GM18502 (cell line): Measurements from ENCODE around the gene POMGNT1.
A peak's percentile ranks its signal among the peaks of the same experiment; 100 is the strongest.
"Not testable (repeated sequence)": the region's sequence is repeated elsewhere in the genome, so short reads cannot be mapped to it uniquely, and the experiment has no call there.

Experiments used
- ATAC-seq: cut with Tn5 transposase; IDR thresholded peaks from one replicate; pipeline ENCODE4 v1.9.1; 2021; ENCODE audit warnings: mild to moderate bottlenecking; ENCODE audit not compliant: unreplicated experiment, poor library complexity

POMGNT1 gene

GRCh38 chr1:46197964-46198811, at the start of gene POMGNT1:
POMGNT1 (minus strand) TSS chr1:46198434; CDS start chr1:46197821, 613 bp downstream.
- peak; percentile 89 for ATAC-seq

DNA sequence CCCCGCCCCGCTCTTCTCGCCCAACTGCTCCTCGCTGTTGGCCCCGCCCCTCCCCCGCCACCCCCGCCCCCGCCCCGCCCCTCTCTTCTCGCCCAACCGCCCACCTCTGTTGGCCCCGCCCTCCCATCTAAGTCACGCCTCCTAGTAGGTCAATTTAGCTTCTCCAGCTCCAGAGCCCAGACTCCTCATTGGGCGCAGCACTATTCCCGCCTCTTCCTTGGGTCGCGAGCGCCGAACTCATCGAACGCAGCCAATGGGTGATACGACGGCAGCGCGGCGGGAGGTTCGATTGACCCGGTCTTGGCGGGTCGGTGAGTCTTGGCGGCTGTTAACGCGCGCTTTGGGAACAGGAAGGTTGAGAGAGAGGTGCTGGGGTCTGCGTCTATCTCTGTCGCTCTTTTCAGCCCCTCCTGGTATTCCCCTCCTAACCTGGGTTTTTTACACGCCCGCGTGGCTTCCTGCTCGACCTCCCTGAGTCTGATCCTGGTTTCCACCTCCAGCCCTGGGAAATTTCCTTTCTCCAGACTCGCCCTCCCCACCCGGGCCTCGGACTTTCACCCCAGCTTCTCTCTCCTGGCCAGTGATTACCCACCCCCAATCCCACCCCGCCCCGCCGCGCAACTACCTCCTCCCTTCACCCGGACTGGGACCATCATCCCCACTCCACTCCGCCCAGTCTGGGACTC, 49.3 kb upstream of the POMGNT1 start, which contains the start of gene RAD54L:
TSS of gene RAD54L (plus strand) at position 328 of the 686 bp plus-strand sequence. CDS start 643 bp downstream, outside the sequence.
- ATAC-seq = peak; percentile 90

- ATAC-seq = peak; percentile 54
These were observed 48.6 kb upstream of the POMGNT1 start for GRCh38 chr1:46246548-46247435.

DNA sequence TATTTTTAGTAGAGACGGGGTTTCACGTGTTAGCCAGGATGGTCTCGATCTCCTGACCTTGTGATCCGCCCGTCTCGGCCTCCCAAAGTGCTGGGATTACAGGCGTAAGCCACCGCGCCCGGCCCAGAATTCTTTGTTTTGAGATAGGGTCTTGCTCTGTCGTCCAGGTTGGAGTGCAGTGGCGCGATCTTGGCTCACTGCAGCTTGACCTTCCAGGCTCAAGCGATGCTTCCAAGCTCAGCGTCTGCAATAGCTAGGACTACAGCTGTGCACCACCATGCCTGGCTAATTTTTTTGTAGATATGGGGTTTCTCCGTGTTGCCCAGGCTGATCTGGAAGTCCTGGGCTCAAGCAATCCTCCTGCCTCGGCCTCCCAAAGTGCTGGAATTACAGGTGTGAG, 47.9 kb upstream of the POMGNT1 start:
- ATAC-seq = not testable (repeated sequence)

- ATAC-seq = no peak
These were observed 46.6 kb upstream of the POMGNT1 start for GRCh38 chr1:46244656-46245371.

DNA sequence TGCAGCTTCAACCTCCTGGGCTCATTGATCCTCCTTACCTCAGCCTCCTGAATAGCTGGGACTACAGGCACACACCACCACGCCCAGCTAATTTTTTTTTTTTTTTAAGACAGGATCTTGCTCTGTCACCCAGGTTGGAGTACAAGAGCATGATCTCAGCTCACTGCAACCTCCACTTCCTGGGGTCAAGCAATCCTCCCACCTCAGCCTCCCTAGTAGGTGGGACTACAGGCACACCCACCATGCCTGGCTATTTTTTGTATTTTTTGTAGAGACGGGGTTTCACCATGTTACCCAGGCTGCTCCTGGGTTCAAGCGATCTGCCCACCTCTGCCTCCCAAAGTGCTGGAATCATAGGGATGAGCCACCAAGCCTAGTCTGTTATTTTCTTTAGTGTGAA, 45.6 kb upstream of the POMGNT1 start:
- ATAC-seq = not testable (repeated sequence)

GRCh38 chr1:46242918-46243317, 44.7 kb upstream of the POMGNT1 start:
- no peak for ATAC-seq

DNA sequence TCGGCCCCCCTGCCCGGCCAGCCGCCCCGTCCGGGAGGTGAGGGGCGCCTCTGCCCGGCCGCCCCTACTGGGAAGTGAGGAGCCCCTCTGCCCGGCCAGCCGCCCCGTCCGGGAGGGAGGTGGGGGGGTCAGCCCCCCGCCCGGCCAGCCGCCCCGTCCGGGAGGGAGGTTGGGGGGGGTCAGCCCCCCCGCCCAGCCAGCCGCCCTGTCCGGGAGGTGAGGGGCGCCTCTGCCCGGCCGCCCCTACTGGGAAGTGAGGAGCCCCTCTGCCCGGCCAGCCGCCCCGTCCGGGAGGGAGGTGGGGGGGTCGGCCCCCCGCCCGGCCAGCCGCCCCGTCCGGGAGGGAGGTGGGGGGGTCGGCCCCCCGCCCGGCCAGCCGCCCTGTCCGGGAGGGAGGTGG, 43.5 kb upstream of the POMGNT1 start:
- not testable (repeated sequence) for ATAC-seq

DNA sequence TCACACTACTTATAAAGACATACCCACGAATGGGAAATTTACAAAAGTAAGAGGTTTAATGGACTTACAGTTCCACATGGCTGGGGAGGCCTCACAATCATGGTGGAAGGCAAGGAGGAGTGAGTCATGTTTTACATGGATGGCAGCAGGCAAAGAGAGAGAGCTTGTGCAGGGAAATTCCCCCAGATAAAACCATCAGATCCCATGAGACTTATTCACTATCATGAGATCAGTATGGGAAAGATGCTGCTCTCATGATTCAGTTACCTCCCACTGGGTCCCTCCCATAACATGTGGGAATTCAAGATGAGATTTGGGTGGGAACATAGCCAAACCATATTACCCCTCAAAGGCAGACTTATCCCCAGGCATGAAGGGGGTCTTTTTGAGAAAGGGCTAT, 40.6 kb upstream of the POMGNT1 start:
- ATAC-seq = not testable (repeated sequence)

DNA sequence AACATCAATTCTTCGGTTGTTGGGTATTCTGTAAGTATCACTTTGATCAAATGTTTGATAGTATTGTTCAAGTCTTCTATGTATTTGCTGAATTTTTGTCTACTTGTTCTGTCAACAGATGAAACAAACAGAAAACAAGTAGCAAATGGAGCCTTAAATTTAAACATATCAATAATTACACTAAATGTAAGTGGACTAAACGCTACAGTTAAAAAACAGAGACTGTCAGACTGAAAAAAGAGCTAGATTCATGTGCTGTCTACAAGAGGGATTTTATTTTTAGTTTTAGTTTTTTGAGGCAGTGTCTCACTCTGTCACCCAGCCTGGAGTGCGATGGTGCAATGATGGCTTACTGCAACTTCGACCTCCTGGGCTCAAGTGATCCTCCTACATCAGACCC, 38.6 kb upstream of the POMGNT1 start:
- ATAC-seq = no peak

DNA sequence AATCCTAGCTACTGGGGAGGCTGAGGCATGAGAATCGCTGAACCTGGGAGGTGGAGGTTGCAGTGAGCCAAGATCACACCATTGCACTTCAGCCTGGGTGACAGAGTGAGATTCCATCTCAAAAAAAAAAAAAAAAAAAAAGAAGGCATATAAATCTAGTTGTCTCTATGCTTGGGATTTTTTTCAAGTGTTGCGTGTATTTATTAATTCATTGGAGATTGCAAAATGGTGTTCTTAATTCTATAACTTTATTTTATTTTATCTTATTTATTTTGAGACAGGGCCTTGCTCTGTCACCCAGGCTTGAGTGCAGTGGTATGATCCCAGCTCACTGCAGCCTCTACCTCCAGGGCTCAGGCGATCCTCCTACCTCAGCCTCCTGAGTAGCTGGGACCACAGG, 33.0 kb upstream of the POMGNT1 start:
- not testable (repeated sequence) for ATAC-seq

DNA sequence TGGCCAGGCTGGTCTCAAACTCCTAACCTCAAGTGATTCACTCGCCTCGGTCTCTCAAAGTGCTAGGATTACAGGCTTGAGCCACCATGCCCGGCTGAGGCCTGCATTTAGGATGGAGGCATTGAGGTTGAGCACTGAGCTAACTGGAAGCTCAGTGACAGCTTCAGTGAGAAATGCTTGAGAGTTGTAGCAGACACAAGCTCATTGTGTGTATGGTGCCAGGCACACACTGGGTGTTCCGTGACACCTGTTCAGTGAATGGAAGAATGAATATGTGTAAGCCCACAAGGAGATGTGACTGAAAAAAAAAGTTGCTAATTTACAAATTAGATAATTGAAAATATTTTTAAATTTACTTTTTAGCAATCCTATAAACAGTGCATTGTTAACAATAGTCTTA, 26.7 kb upstream of the POMGNT1 start:
- no peak for ATAC-seq

DNA sequence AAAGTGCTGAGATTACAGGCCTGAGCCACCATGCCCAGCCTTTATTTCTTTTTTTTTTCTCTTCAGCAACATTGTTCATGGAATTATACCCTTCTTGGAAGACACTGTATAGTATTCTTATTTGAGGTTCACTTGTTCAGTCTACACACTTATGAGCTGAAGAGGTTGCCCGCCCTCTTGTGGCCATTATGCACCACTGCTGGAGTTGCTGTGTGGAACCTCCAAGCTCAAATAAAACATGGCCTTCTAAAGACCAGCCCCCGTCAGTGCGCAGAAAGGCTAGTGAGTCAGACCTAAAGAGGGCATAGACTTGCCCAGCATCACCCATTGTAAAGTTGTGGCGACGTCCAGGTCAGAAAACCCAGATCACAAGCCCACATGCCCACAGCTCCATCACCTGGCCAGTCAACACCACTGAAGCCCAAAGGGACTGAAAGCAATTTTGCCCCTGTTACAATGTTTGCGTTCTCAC, 25.3 kb upstream of the POMGNT1 start:
- ATAC-seq = peak; percentile 73

DNA sequence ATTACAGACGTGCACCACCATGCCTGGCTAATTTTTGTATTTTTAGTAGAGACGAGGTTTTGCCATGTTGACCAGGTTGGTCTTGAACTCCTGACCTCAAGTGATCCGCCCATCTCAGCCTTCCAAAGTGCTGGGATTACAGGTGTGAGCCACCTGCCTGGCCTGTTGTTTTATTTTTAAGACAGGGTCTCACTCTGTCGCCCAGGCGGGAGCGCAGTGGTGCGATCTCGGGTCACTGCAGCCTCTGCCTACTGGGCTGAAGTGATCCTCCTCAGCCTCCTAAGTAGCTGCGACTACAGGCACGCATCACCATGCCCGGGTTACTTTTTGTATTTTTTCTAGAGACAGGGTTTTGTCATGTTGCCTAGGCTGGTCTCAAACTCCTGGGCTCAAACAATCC, 24.8 kb upstream of the POMGNT1 start:
- not testable (repeated sequence) for ATAC-seq

DNA sequence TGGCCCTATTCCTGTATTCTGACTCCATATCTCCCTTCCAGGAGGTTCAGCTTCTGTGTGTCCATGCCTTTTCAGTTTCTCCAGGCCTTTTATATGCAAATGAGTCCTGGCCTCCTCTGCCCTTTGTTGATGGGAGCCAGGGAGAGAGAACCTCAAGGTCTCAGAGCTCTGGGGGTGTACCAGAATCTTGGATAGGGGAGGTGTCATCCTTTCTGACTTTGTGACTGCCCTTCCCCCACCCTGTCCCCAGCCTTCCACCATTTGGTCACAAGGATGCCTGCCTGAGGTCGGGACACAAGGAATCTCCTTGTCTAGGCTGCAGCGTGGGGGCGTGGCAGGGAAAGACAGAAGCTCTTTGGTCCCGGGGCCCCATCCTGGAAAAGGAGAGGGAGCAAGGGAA, 23.5 kb upstream of the POMGNT1 start:
- ATAC-seq = no peak

GRCh38 chr1:46220808-46221207, 22.6 kb upstream of the POMGNT1 start:
- ATAC-seq = no peak

DNA sequence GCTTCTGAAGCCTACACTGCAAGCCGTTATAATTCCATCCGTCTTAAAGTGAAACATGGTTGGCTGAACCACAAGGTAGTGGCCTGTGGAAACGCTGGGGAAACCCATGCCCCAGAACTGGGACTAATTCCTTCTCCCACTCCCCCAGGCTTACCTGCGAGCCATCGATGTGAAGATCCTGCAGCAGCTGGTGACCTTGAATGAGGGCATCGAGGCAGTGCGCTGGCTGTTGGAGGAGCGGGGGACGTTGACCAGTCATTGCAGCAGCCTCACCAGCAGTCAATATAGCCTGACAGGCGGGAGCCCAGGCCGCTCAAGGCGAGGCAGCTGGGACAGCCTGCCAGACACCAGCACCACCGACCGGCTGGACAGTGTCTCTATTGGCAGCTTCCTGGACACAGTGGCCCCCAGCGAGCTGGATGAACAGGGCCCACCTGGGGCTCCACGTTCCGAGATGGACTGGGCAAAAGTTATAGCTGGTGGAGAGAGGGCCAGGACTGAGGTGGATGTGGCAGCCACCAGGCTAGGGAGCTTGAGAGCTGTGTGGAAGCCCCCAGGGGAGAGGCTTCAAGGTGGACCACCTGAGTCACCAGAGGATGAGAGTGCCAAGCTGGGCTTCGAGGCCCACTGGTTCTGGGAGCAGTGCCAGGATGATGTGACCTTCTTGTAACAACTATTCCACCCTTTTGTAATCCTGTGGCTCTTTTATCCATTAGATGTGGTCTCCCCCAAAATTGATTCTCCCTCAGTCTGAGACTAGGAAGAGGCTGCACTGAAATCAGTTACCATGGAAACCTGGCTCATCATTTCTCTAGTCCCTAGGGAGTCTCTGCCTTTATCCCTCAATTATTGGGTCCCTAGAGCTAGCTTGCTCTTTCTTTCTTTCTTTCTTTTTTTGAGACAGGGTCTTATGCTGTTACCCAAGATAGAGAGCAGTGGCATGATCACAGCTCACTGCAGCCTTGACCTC, 21.6 kb upstream of the POMGNT1 start:
- ATAC-seq = no peak

DNA sequence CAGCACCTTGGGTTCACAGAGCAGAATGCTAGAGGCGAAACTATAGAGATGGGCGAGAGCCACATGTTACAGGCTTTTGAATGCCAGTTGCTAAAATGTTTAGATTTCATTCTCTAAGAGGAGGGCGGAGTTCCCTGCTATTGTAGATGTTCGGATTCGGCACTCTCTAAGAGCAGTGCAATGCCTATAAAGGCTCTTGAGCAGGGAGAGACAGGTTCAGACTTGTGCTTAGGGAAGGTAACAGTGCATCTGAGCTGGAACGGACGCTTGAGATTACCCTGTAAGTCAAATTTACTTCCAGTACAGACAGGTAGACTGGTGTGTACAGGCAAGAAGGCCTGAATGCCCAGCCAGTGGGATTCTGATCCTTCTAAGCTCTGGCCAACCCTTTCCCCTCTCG, 20.2 kb upstream of the POMGNT1 start:
- no peak for ATAC-seq

DNA sequence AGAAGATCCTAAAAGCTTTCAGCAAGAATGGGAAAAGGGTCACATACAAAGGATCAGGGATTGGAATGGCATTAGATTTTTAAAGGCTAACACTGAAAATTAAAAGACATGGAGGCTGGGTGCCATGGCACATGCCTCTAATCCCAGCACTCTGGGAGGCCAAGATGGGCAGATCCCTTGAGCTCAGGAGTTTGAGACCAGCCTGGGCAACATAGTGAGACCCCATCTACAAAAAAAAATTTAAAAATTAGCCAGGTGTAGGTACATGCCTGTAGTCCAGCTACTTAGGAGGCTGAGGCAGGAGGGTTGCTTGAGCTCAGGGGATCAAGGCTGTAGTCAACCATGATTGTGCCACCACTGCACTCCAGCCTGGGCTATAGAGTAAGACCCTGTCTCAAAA, 17.3 kb upstream of the POMGNT1 start:
- ATAC-seq = no peak
